ENCODE results near the gene KLF6. TPM values are rescaled to one million over a fixed set of nuclear protein-coding genes. Genes with fewer than 3 reads are reported as not detected.

Gene KLF6
- total and polyA plus RNA-seq, 5 donors, result 27.2 to 46.1 (median 37.2) TPM

GRCh38 chr10:3827266-3827665, 42.3 kb upstream of the KLF6 start:
- intact Hi-C loops (cut with DNase I), result no loop called here
- Histone ChIP-seq H3K4me3 (ENCODE audit: low read length) (no peak overlapping the region), H3K27me3 (ENCODE audit: control insufficient read depth, insufficient read depth) (no peaks in the 10 kb centered on the region), H3K4me1 (ENCODE audit: control insufficient read depth, insufficient read depth, low read length) (peaks cover 2% of the 10 kb centered on the region), H3K27ac (ENCODE audit: low read length) (no peak overlapping the region), H3K9me3 (ENCODE audit: control insufficient read depth, low read length) (no peaks in the 10 kb centered on the region)
- ATAC-seq (no peak), DNase-seq (no peak)
- 81% methylated on average over 10 of the region's 10 CpGs for WGBS

GRCh38 chr10:3825862-3826351, 40.9 kb upstream of the KLF6 start:
- peak; percentile 64 to 80 (median 77) for DNase-seq
- Histone ChIP-seq H3K4me3 (ENCODE audit: low read length) (no peak overlapping the region), H3K4me1 (ENCODE audit: control insufficient read depth, insufficient read depth, low read length) (peaks cover 2% of the 10 kb centered on the region), H3K27me3 (ENCODE audit: control insufficient read depth, insufficient read depth) (no peaks in the 10 kb centered on the region), H3K9me3 (ENCODE audit: control insufficient read depth, low read length) (no peaks in the 10 kb centered on the region), H3K27ac (ENCODE audit: low read length) (no peak overlapping the region)
- WGBS, result 63% methylated on average over 21 of the region's 21 CpGs
- intact Hi-C loops (cut with DNase I), result no loop called here
- ATAC-seq, result peak; percentile 38 to 65

- DNase-seq (peak in 1 of 3 donors; percentile 59), ATAC-seq (peak; percentile 9 to 20)
- 64% methylated on average over 6 of the region's 6 CpGs for WGBS
- intact Hi-C loops (cut with DNase I), result no loop called here
- no peak overlapping the region for H3K27ac ChIP-seq (ENCODE audit: low read length)
- no peaks in the 10 kb centered on the region for H3K27me3 ChIP-seq (ENCODE audit: control insufficient read depth, insufficient read depth)
- no peaks in the 10 kb centered on the region for H3K9me3 ChIP-seq (ENCODE audit: control insufficient read depth, low read length)
- peaks cover 2% of the 10 kb centered on the region for H3K4me1 ChIP-seq (ENCODE audit: control insufficient read depth, insufficient read depth, low read length)
- H3K4me3 ChIP-seq (ENCODE audit: low read length), result no peak overlapping the region
Measured at GRCh38 chr10:3825244-3825643, 40.2 kb upstream of the KLF6 start.

- Histone ChIP-seq H3K4me3 (ENCODE audit: low read length) (no peak overlapping the region), H3K27me3 (ENCODE audit: control insufficient read depth, insufficient read depth) (no peaks in the 10 kb centered on the region), H3K9me3 (ENCODE audit: control insufficient read depth, low read length) (no peaks in the 10 kb centered on the region), H3K27ac (ENCODE audit: low read length) (no peak overlapping the region), H3K4me1 (ENCODE audit: control insufficient read depth, insufficient read depth, low read length) (no peaks in the 10 kb centered on the region)
- intact Hi-C loops (cut with DNase I), result no loop called here
- ATAC-seq (no peak), DNase-seq (no peak)
- WGBS, result 95% methylated on average over 10 of the region's 10 CpGs
Measured at GRCh38 chr10:3822541-3823330, 37.7 kb upstream of the KLF6 start.

- ATAC-seq (no peak), DNase-seq (no peak)
- no peaks in the 10 kb centered on the region for H3K9me3 ChIP-seq (ENCODE audit: control insufficient read depth, low read length)
- H3K27ac ChIP-seq (ENCODE audit: low read length), result no peak overlapping the region
- H3K4me1 ChIP-seq (ENCODE audit: control insufficient read depth, insufficient read depth, low read length), result no peaks in the 10 kb centered on the region
- no peaks in the 10 kb centered on the region for H3K27me3 ChIP-seq (ENCODE audit: control insufficient read depth, insufficient read depth)
- no peak overlapping the region for H3K4me3 ChIP-seq (ENCODE audit: low read length)
- intact Hi-C loops (cut with DNase I), result no loop called here
- WGBS, result 85% methylated on average over 10 of the region's 10 CpGs
Measured at GRCh38 chr10:3820255-3820654, 35.2 kb upstream of the KLF6 start.

GRCh38 chr10:3816995-3817394, 32.0 kb upstream of the KLF6 start:
- Histone ChIP-seq H3K27ac (ENCODE audit: low read length) (no peak overlapping the region), H3K4me1 (ENCODE audit: control insufficient read depth, insufficient read depth, low read length) (no peaks in the 10 kb centered on the region), H3K9me3 (ENCODE audit: control insufficient read depth, low read length) (no peaks in the 10 kb centered on the region), H3K27me3 (ENCODE audit: control insufficient read depth, insufficient read depth) (no peaks in the 10 kb centered on the region), H3K4me3 (ENCODE audit: low read length) (no peak overlapping the region)
- DNase-seq (no peak), ATAC-seq (no peak)
- intact Hi-C loops (cut with DNase I), result no loop called here
- WGBS, result 63% methylated on average over 5 of the region's 5 CpGs

GRCh38 chr10:3814838-3815220, 29.8 kb upstream of the KLF6 start:
- H3K27ac ChIP-seq (ENCODE audit: low read length), result no peak overlapping the region
- ATAC-seq (no peak), DNase-seq (no peak)
- 95% methylated on average over 6 of the region's 6 CpGs for WGBS
- no peak overlapping the region for H3K4me3 ChIP-seq (ENCODE audit: low read length)
- peaks cover 2% of the 10 kb centered on the region for H3K4me1 ChIP-seq (ENCODE audit: control insufficient read depth, insufficient read depth, low read length)
- no peaks in the 10 kb centered on the region for H3K9me3 ChIP-seq (ENCODE audit: control insufficient read depth, low read length)
- intact Hi-C loops (cut with DNase I), result no loop called here
- no peaks in the 10 kb centered on the region for H3K27me3 ChIP-seq (ENCODE audit: control insufficient read depth, insufficient read depth)

- H3K4me1 ChIP-seq (ENCODE audit: control insufficient read depth, insufficient read depth, low read length), result peaks cover 2% of the 10 kb centered on the region
- H3K9me3 ChIP-seq (ENCODE audit: control insufficient read depth, low read length), result no peaks in the 10 kb centered on the region
- no peaks in the 10 kb centered on the region for H3K27me3 ChIP-seq (ENCODE audit: control insufficient read depth, insufficient read depth)
- H3K27ac ChIP-seq (ENCODE audit: low read length), result no peak overlapping the region
- no peak overlapping the region for H3K4me3 ChIP-seq (ENCODE audit: low read length)
- intact Hi-C loops (cut with DNase I), result no loop called here
- DNase-seq, result peak in 1 of 3 donors; percentile 50
- ATAC-seq, result no peak
- WGBS, result 83% methylated on average over 15 of the region's 15 CpGs
Measured at GRCh38 chr10:3813986-3814837, 29.2 kb upstream of the KLF6 start.

- no peaks in the 10 kb centered on the region for H3K9me3 ChIP-seq (ENCODE audit: control insufficient read depth, low read length)
- no peaks in the 10 kb centered on the region for H3K27me3 ChIP-seq (ENCODE audit: control insufficient read depth, insufficient read depth)
- peaks cover 2% of the 10 kb centered on the region for H3K4me1 ChIP-seq (ENCODE audit: control insufficient read depth, insufficient read depth, low read length)
- DNase-seq (no peak), ATAC-seq (no peak)
- no peak overlapping the region for H3K27ac ChIP-seq (ENCODE audit: low read length)
- WGBS, result 89% methylated on average over 4 of the region's 4 CpGs
- intact Hi-C loops (cut with DNase I), result no loop called here
- H3K4me3 ChIP-seq (ENCODE audit: low read length), result no peak overlapping the region
Measured at GRCh38 chr10:3813267-3813666, 28.3 kb upstream of the KLF6 start.

- 81% methylated on average over 7 of the region's 7 CpGs for WGBS
- no peaks in the 10 kb centered on the region for H3K9me3 ChIP-seq (ENCODE audit: control insufficient read depth, low read length)
- no peak overlapping the region for H3K4me3 ChIP-seq (ENCODE audit: low read length)
- no peaks in the 10 kb centered on the region for H3K27me3 ChIP-seq (ENCODE audit: control insufficient read depth, insufficient read depth)
- H3K27ac ChIP-seq (ENCODE audit: low read length), result peak overlapping the region; percentile 79
- DNase-seq, result no peak
- intact Hi-C loops (cut with DNase I), result no loop called here
- ATAC-seq, result no peak
- H3K4me1 ChIP-seq (ENCODE audit: control insufficient read depth, insufficient read depth, low read length), result peaks cover 13% of the 10 kb centered on the region
Measured at GRCh38 chr10:3812141-3812540, 27.1 kb upstream of the KLF6 start.

- Histone ChIP-seq H3K27me3 (ENCODE audit: control insufficient read depth, insufficient read depth) (no peaks in the 10 kb centered on the region), H3K9me3 (ENCODE audit: control insufficient read depth, low read length) (no peaks in the 10 kb centered on the region), H3K4me1 (ENCODE audit: control insufficient read depth, insufficient read depth, low read length) (peaks cover 19% of the 10 kb centered on the region), H3K4me3 (ENCODE audit: low read length) (no peak overlapping the region), H3K27ac (ENCODE audit: low read length) (peak overlapping the region; percentile 79)
- ATAC-seq, result peak; percentile 68 to 80
- peak in 2 of 3 donors; percentile 48 to 64 for DNase-seq
- intact Hi-C loops (cut with DNase I), result no loop called here
- 15% methylated on average over 7 of the region's 7 CpGs for WGBS
Measured at GRCh38 chr10:3811291-3811870, 26.4 kb upstream of the KLF6 start.

All from right cardiac atrium (tissue), 5 donors.